DMS53 treated with DMSO at 0.1 percent for 48 hours (cell line): Measurements from ENCODE around the gene RASL11A.
"Not testable (repeated sequence)": the region's sequence is repeated elsewhere in the genome, so short reads cannot be mapped to it uniquely, and the experiment has no call there.

Experiments
- DNase-seq: peaks from one replicate; lab custom pipeline; 2025; ENCODE audit not compliant: unreplicated experiment; lab: John Stamatoyannopoulos, UW

RASL11A gene

DNA sequence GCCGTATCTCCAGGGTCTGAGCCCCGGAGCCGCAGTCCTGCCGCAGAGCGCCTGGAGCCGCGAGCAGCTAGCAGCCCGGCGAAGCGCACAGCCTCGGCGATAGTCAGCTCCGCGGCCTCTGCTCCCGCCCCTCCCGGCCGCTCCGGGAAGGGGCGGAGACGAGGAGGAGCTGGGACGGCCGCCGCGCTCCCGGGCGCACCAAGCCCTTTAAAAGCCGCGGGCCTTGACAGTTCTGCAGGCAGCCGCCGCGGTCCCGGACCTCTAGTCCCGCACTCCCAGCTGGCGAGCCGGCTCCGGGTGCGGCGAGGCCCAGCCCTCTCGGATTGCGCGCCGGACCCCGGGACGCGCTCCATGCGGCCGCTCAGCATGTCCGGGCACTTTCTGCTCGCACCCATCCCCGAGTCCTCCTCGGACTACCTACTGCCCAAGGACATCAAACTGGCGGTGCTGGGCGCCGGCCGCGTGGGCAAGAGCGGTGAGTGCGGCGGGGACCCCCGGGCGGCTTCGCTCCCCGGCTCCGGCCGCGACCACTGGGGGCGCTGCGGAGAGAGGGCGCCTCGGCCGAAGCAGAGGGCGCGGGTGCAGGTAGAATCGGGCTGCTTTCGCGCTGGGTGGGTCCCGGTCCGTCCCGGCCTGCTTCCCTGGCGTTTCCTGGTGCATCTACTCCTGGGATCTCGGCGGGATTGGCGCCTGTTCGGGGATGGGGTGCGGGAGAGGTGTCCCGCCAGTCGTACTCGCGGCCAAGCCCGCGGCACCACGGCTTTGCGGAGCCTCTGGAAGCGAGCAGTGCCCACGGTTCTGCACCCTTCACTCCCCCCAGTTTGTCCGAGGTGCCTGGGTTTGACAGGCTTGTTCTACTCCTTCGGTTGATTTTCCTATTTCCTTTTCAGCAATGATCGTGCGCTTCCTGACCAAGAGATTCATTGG, at the start of gene RASL11A:
Gene RASL11A, plus strand, starts transcription at position 237 of the 927 bp plus-strand sequence. Its CDS starts 115 bp downstream, at position 352.
- DNase-seq: peak; percentile 72

GRCh38 chr13:27222100-27222499, 48.5 kb upstream of the RASL11A start:
- DNase-seq: not testable (repeated sequence)

- DNase-seq: no peak
Observed at GRCh38 chr13:27226991-27227390, 43.6 kb upstream of the RASL11A start.

GRCh38 chr13:27228131-27228530, 42.5 kb upstream of the RASL11A start:
- no peak for DNase-seq

GRCh38 chr13:27229642-27230041, 41.0 kb upstream of the RASL11A start:
- no peak for DNase-seq

DNA sequence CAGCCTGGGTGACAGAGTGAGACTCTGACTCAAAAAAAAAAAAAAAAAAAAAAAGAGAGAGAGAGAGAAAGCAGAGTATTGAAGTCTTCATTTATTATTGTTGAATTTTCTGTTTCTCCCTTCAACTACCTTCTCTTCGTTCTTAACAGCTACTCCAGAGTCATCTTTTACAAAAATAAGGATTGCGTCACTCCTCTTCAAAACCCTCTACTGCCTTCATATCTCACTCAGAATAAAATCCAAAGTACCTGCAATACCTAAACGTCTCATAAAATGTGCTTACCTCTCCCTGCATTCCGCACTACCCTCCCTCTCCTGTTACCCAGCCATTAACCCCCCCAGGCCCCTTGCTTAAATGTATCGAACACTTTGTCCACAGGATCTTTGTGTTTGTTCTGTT, 36.7 kb upstream of the RASL11A start:
- no peak for DNase-seq

GRCh38 chr13:27236478-27236877, 34.2 kb upstream of the RASL11A start:
- DNase-seq: no peak

- no peak for DNase-seq
Observed at GRCh38 chr13:27242702-27243101, 27.9 kb upstream of the RASL11A start.

DNA sequence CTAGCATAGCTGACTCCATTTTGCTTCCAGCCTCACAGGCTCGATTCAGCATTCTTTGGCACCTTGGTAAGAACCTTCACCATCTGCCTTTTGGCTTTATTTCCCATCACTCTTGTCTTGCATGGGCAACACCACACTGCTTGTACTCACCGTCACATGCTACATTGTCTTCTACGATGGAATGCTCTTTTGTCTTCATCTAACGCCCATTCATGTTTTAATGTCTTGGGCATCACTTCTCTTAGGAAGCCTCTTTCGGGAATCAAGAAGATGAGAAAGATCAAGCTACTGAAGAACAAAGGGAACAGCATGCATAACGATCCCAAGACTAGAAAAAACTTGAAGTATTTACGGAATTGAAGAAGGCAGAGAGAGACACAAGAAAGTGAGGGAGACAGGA, 25.0 kb upstream of the RASL11A start:
- DNase-seq: no peak

DNA sequence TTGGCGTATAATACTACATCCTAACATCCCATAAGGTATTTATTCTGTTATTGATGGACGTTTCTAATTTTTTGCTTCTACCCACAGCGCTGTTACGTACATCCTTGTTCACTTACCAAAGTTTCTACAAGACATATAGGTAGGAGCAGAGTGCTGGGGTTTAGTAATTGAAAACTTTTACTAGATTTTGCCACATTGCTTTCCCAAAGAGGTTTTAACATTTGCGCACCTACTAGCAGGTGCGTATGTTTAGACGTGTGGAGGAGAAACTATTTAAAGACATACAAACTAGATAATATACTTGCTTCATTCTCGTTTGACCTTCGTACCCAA, 19.8 kb upstream of the RASL11A start:
- no peak for DNase-seq

DNA sequence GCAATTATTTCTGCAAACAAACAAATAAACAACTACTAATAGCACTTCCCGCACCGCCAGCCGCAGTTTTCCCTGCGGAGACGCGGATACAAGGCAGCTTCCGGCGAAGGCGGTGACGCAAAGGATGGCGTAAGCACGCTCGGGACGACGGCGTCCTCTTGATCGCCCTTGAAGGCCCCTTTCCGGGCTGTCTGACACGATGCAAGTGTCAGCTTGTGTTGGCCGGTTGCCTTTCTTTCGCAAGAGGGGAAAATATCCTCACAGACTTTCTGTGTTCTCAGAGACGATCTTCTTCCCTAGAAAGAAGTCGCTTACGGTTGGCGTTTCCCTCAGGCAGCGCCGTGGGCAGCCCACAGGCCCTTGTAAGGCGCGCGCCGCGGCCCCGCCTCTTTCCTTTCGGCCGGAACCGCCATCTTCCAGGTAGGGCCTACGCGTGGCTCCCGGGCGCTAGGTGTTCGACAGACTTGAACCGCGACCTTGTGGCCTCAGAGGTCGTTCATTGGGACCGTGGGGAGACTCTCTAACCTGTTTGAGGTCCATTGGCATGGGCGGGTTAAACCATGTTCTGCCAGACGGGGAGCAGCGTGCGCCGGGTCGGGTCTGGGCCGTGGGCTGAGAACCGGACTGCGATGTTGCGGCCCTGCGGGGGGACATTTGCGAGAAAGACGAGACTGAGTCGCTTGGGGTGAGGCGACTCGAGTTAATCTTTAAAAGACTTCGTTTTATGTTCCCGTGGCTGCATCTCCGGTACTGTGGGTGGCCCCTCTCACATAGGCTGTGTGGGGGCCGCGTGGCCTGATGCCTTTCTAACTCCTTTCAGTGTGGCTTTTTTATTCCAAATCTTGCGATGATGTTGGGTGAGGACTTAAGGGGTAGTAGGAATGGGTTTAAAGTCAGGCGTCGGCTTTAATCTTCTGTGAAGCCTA, 19.2 kb upstream of the RASL11A start, which contains the start of gene RPL21:
Gene RPL21, plus strand, starts transcription at position 393 of the 926 bp plus-strand sequence. CDS start 2,219 bp downstream, outside the sequence.
- DNase-seq: peak; percentile 87

DNA sequence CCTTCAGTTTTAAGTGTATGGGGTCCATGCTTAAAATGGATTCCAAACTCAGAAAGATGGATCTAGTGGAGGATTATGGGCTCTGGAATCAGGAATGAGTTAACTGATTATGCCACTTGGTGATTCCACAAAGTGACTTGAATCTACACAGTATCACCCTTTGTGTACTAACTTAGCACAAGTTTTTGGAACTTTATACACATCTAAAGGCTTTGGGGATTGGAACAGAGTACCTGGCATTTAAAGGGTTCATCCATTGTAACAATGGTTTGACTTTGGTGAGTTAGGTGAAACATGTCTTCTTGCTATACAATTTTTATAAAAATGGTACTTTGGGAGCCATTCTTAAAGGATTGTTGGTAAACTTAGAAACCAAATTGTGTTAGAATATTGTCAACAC, 18.2 kb upstream of the RASL11A start:
- DNase-seq: no peak

DNA sequence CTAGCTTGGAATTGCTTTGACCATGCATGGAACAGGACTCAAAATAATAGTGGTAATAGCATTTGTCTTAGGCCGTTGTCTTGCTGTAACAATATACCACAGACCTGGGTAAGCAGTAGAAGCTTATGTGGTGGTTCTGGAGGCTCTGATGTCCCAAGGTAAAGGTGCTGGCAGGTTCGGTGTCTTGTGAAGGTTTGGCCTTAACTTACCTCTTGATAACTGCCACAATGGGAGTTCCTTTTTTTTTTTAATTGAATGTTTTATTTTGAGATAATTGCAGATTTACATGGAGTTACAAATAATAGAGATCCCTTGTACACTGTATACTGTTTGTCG, 13.4 kb upstream of the RASL11A start:
- no peak for DNase-seq

DNA sequence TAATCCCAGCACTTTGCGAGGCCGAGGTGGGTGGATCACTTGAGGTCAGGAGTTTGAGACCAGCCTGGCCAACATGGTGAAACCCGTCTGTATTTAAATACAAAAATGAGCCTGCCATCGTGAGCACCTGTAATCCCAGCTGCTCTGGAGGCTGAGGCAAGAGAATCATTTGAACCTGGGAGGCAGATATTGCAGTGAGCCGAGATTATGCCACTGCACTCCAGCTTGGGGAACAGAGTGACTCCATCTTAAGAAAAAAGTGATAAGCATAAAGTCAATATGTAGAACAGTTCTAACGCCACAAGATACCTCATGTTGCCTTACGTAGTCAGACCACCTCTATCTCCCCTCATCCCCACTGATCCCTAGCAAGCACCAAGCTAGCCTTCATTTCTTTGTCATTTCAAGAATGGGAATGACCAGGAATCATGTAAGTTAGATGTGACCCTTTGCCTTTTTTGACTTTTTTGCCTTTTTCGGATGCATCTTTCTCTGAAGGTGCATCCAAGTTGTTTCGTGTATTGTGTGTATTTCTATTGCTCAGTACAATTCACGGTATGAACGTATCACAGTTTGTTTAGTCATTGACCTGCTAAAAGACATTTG, 12.9 kb upstream of the RASL11A start:
- no peak for DNase-seq

DNA sequence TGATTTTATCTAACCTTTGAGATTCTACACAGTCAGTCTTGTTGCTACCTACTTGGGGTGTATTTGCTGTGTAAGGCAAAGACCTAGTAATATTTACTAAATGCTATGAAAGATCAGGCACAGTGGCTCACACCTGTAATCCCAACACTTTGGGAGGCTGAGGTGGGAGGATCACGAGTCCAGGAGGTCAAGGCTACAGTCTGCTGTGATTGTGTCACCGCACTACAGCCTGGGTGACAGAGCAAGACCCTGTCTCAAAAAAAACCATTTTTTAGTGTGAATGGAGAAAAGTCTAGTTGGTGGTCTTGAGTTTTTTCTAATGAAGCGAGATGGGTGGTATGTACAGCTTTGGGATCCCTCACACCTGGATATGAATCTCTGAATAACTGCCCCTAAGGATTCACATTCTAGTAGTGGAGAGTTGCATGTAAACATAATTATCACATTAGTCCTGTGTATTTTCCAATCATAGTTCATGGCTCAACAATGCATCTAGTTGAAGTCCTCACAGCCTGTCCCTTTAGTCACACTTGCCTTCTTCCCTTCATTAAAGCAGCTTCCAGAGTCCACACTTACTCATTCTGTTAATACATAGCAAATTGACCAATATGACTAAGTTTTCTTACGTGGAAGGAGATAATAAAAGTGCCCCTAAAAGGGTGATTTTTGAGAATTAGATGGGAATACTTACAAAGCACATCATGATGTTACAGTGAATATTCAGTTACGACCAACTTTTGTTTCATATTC, 11.8 kb upstream of the RASL11A start:
- no peak for DNase-seq

DNA sequence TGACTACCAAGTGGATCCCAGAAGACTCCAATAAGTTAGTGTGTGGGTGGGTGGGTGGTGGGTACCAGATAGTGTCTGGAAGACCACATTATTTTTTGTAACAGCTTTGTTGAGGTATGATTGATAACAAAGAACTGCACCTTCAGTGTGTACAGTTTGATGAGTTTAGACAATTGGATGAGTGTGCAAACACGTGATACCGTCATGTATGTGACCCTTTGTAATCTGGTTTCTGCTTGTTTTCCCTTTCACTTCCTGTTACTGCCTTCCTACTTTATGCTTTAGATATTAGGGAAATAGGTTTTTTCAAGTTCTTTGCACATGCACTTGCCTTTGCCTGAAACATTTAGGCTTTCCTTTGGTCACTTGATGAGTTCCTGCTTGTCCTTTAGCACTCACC, 10.8 kb upstream of the RASL11A start:
- no peak for DNase-seq

DNA sequence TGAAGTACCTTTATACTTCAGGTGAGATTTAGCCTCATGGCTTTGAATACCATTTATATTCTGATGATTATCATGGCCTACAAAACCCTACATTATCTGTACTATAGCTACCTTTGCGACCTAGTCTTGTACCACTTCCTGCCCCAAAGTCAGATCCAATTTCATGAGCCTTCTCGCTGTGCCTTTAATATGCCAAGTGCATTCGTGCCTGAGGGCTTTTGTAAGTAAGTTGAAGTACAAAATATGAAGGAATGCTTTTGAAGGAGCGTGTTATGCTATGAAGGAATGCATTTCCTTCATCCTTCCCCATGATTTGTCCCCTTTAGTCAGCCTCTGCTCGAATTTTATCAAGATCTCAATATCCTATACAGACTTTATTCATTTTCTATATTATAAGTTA, 9.2 kb upstream of the RASL11A start:
- DNase-seq: no peak

- DNase-seq: no peak
Observed at GRCh38 chr13:27263438-27263837, 7.2 kb upstream of the RASL11A start.

DNA sequence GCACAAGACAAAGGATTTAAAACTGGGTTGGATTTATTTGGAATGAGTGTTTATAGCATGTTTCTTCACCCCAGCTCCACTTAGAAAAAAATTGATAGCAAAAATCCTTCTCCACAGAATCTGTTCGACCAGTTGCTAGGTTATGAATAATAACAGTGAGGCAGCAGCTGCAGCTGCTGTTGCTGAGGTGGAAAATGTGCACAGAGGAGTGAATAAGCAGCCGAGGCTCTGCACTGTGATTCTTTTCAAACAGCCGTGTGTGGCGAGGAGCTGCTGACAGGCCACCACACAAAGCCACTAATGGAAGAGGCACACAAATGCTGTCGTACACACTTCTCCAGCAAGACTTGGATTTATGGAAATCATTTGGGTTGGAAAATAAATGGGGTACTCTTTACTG, 6.4 kb upstream of the RASL11A start:
- DNase-seq: peak; percentile 27

GRCh38 chr13:27264648-27265047, 6.0 kb upstream of the RASL11A start:
- no peak for DNase-seq

- DNase-seq: no peak
Observed at GRCh38 chr13:27266917-27267316, 3.7 kb upstream of the RASL11A start.
